ENCODE measurements around the gene TNNT2. TPM values are rescaled to one million over a fixed set of nuclear protein-coding genes. Genes with fewer than 3 reads are reported as not detected.

Gene TNNT2
- total RNA-seq, 1 donor from 2014 or later, result 6.1 TPM

DNA sequence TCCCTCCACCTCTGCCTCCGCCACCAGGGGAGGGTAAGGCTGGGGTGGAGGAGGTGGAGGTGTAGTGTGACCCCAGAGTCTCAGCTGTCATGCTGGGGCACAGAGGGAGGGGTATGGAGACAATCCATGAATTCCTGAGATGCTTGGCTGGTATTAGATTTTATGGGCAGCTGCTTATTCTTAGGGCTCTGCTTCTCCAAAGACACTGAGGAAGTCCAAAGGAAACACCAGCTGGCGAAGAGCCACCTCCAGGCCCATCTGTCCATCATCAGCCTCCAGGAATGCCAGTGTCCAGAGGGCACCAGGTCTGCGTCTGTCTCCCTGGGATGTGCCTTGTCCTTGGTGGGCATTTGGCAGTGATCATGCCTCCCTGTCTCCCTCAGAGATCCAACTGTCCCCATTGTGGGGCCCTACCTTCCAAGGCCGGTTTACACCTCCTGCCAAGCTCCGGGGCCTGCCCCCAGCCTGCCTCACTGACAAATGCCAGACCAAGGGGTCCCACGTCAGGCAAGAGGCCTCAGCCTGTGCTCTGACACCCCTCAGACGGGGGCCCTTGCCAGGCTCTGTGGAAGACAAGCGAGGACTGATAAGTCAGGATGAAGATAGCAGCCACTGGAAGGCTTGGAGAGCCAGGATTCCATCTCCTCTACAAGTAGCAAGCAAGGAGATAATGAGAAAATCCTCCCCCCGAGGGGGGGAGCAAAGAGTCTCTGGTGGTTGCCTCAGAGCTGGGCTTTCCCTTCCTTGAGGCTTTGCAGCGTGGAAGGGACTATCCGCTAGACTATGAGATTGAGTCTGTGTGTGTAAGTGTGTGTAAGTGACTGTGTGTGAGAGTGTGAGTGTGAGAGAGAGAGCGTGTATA lies 42.5 kb upstream of the TNNT2 start:
- TF ChIP-seq CTCF (IDR thresholded peaks at IDR 0.05; ENCODE audit: insufficient read depth, low read depth, low read length) (no peak), EZH2 (IDR thresholded peaks at IDR 0.05; ENCODE audit: insufficient read depth, low read length) (no peak)

GRCh38 chr1:201419256-201419655 lies 41.8 kb upstream of the TNNT2 start:
- Histone ChIP-seq H3K4me1 (ENCODE audit: insufficient read depth, low read length) (no peaks in the 10 kb centered on the region), H3K4me3 (ENCODE audit: insufficient read depth, low read depth, low read length) (no peak overlapping the region), H3K4me2 (ENCODE audit: low read length) (no peak overlapping the region), H3K9ac (ENCODE audit: low read length) (no peak overlapping the region), H2AFZ (ENCODE audit: low read depth, low read length) (no peak overlapping the region), H3K36me3 (ENCODE audit: insufficient read depth, low read length) (no peaks in the 10 kb centered on the region), H3K27me3 (ENCODE audit: insufficient read depth, low read length) (peaks cover 15% of the 10 kb centered on the region), H3K9me3 (ENCODE audit: insufficient read depth, low read depth, low read length) (peaks cover under 1% of the 10 kb centered on the region), H4K20me1 (ENCODE audit: insufficient read depth, low read length) (no peaks in the 10 kb centered on the region), H3K79me2 (ENCODE audit: insufficient read depth, low read length) (no peaks in the 10 kb centered on the region), H3K27ac (ENCODE audit: low read depth, low read length) (no peak overlapping the region)
- Mint-ChIP-seq H3K9me3 (ENCODE audit: unreplicated experiment) (peaks cover 3% of the 10 kb centered on the region), H3K36me3 (ENCODE audit: low read depth, unreplicated experiment) (no peaks in the 10 kb centered on the region), H3K27me3 (ENCODE audit: low read depth, unreplicated experiment) (peaks cover 51% of the 10 kb centered on the region), H3K4me3 (ENCODE audit: unreplicated experiment) (no peak overlapping the region), H3K27ac (ENCODE audit: unreplicated experiment) (no peak overlapping the region), H3K4me1 (ENCODE audit: low read depth, unreplicated experiment) (peaks cover 13% of the 10 kb centered on the region)
- FAIRE-seq, result no peak
- no peak for DNase-seq (ENCODE audit: low read depth)
- TF ChIP-seq CTCF (IDR thresholded peaks at IDR 0.05; ENCODE audit: insufficient read depth, low read depth, low read length), result no peak
- no peak for TF ChIP-seq EZH2 (IDR thresholded peaks at IDR 0.05; ENCODE audit: insufficient read depth, low read length)

More for the DNA sequence above, 42.5 kb upstream of the TNNT2 start:
- Mint-ChIP-seq H3K4me3 (ENCODE audit: unreplicated experiment) (no peak overlapping the region), H3K27me3 (ENCODE audit: low read depth, unreplicated experiment) (peaks cover 46% of the 10 kb centered on the region), H3K9me3 (ENCODE audit: unreplicated experiment) (peaks cover 3% of the 10 kb centered on the region), H3K4me1 (ENCODE audit: low read depth, unreplicated experiment) (peaks cover 13% of the 10 kb centered on the region), H3K27ac (ENCODE audit: unreplicated experiment) (no peak overlapping the region), H3K36me3 (ENCODE audit: low read depth, unreplicated experiment) (no peaks in the 10 kb centered on the region)
- H3K4me1 ChIP-seq (ENCODE audit: insufficient read depth, low read length), result no peaks in the 10 kb centered on the region
- no peaks in the 10 kb centered on the region for H4K20me1 ChIP-seq (ENCODE audit: insufficient read depth, low read length)
- no peak for DNase-seq (ENCODE audit: low read depth)
- peaks cover 5% of the 10 kb centered on the region for H3K9me3 ChIP-seq (ENCODE audit: insufficient read depth, low read depth, low read length)
- no peaks in the 10 kb centered on the region for H3K79me2 ChIP-seq (ENCODE audit: insufficient read depth, low read length)
- H3K27me3 ChIP-seq (ENCODE audit: insufficient read depth, low read length), result peaks cover 15% of the 10 kb centered on the region
- no peak overlapping the region for H3K4me3 ChIP-seq (ENCODE audit: insufficient read depth, low read depth, low read length)
- no peak overlapping the region for H3K27ac ChIP-seq (ENCODE audit: low read depth, low read length)
- H3K36me3 ChIP-seq (ENCODE audit: insufficient read depth, low read length), result no peaks in the 10 kb centered on the region
- H2AFZ ChIP-seq (ENCODE audit: low read depth, low read length), result no peak overlapping the region
- H3K9ac ChIP-seq (ENCODE audit: low read length), result no peak overlapping the region
- no peak overlapping the region for H3K4me2 ChIP-seq (ENCODE audit: low read length)
- FAIRE-seq, result no peak

DNA sequence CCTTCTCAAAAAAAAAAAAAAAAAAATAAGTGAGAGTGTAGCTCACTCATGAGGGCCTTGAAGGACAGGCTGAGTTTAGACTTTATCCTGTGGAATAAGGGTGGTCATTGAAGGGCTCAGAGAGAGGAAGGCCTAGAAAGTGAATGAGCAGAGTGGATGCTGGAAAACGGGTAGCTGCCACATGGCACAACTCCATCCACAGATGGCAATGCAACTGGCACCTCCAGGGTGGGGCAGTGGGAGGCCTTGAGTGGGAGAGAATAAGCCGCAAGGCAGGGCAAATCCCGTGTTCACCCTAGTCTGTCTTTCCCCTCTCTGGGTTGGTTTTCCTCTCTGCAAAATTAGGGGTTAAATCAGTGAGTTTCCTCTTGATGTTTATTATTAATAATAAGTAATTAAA lies 41.0 kb upstream of the TNNT2 start:
- no peak overlapping the region for H3K4me3 ChIP-seq (ENCODE audit: insufficient read depth, low read depth, low read length)
- H4K20me1 ChIP-seq (ENCODE audit: insufficient read depth, low read length), result no peaks in the 10 kb centered on the region
- H3K79me2 ChIP-seq (ENCODE audit: insufficient read depth, low read length), result no peaks in the 10 kb centered on the region
- FAIRE-seq (no peak), DNase-seq (ENCODE audit: low read depth) (no peak)
- Mint-ChIP-seq H3K4me1 (ENCODE audit: low read depth, unreplicated experiment) (peaks cover 13% of the 10 kb centered on the region), H3K27ac (ENCODE audit: unreplicated experiment) (no peak overlapping the region), H3K36me3 (ENCODE audit: low read depth, unreplicated experiment) (no peaks in the 10 kb centered on the region), H3K4me3 (ENCODE audit: unreplicated experiment) (no peak overlapping the region), H3K9me3 (ENCODE audit: unreplicated experiment) (peaks cover 3% of the 10 kb centered on the region), H3K27me3 (ENCODE audit: low read depth, unreplicated experiment) (peaks cover 51% of the 10 kb centered on the region)
- H3K36me3 ChIP-seq (ENCODE audit: insufficient read depth, low read length), result no peaks in the 10 kb centered on the region
- no peak overlapping the region for H3K27ac ChIP-seq (ENCODE audit: low read depth, low read length)
- H3K9me3 ChIP-seq (ENCODE audit: insufficient read depth, low read depth, low read length), result no peaks in the 10 kb centered on the region
- peaks cover 15% of the 10 kb centered on the region for H3K27me3 ChIP-seq (ENCODE audit: insufficient read depth, low read length)
- H3K4me1 ChIP-seq (ENCODE audit: insufficient read depth, low read length), result no peaks in the 10 kb centered on the region
- TF ChIP-seq EZH2 (IDR thresholded peaks at IDR 0.05; ENCODE audit: insufficient read depth, low read length) (no peak), CTCF (IDR thresholded peaks at IDR 0.05; ENCODE audit: insufficient read depth, low read depth, low read length) (no peak)
- H3K4me2 ChIP-seq (ENCODE audit: low read length), result no peak overlapping the region
- H2AFZ ChIP-seq (ENCODE audit: low read depth, low read length), result no peak overlapping the region
- no peak overlapping the region for H3K9ac ChIP-seq (ENCODE audit: low read length)
